ENCODE measurements around the gene FETUB. TPM values are rescaled to one million over a fixed set of nuclear protein-coding genes. Genes with fewer than 3 reads are reported as not detected.
A peak's percentile ranks its signal among the peaks of the same experiment; 100 is the strongest.

The FETUB gene
- total and polyA plus RNA-seq, 3 donors from 2014 or later: 0.79 to 2.4 TPM; not detected in 1

DNA sequence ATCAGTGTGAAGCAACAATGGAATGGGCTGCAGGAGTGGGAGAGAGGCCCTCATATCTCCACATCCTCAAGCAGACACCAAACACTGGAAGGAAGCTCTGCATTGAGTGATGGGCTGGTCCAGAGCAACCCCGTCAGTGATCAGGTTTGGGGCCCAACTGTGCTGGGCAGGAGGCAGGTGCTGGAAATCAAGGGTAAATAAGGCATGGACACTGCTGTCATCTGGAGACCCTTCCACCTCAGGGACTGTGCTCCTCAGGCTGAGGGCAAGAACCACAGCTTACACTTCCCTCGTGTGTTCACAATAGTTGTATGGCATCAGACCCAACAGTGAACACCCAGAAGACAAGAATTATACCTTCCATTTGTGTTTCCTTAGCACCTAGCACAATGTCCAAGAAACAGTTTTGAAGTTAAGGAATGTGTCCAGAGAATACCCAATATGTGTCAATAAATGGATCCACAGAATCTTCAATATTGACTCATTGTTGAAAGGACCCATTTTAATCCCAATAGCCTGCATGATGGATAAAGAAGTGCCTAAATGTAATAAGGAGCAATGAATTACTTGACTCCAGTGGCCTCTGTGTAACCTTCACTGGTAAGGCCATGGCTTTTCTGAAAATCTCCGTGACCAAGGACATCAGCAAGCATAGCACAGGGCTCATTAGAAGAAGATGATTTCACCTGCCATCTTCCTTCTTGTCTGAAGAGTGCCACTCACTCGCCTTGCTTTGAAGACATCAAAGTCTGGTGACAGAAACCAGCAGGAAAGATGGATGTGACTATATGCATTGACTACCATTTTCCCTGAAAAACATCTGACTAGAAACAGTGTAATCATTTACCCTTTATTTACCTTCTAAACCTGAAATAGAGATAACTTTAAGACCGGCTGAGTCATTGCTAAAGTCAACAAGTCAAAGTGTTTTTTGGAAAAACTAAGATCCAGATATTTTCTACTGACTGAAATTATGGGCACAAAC lies 34.3 kb upstream of the FETUB start:
- intact Hi-C loops (cut with DNase I; ENCODE audit: low total_unique reads): no loop called here
- no peaks in the 10 kb centered on the region for H3K9me3 ChIP-seq
- no peak for TF ChIP-seq POLR2A (IDR thresholded peaks at IDR 0.05)
- TF ChIP-seq, protein P1, sequence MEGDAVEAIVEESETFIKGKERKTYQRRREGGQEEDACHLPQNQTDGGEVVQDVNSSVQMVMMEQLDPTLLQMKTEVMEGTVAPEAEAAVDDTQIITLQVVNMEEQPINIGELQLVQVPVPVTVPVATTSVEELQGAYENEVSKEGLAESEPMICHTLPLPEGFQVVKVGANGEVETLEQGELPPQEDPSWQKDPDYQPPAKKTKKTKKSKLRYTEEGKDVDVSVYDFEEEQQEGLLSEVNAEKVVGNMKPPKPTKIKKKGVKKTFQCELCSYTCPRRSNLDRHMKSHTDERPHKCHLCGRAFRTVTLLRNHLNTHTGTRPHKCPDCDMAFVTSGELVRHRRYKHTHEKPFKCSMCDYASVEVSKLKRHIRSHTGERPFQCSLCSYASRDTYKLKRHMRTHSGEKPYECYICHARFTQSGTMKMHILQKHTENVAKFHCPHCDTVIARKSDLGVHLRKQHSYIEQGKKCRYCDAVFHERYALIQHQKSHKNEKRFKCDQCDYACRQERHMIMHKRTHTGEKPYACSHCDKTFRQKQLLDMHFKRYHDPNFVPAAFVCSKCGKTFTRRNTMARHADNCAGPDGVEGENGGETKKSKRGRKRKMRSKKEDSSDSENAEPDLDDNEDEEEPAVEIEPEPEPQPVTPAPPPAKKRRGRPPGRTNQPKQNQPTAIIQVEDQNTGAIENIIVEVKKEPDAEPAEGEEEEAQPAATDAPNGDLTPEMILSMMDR (IDR thresholded peaks at IDR 0.05): no peak
- no peak for DNase-seq
- H3K27me3 ChIP-seq: no peaks in the 10 kb centered on the region
- H3K36me3 ChIP-seq (ENCODE audit: low read depth, missing control alignments): no peaks in the 10 kb centered on the region
- 84 to 89% methylated on average over 5 of the region's 5 CpGs for WGBS, 2 donors
- no peaks in the 10 kb centered on the region for H3K4me1 ChIP-seq
- no peak overlapping the region for H3K27ac ChIP-seq
- no peak overlapping the region for H3K4me3 ChIP-seq

DNA sequence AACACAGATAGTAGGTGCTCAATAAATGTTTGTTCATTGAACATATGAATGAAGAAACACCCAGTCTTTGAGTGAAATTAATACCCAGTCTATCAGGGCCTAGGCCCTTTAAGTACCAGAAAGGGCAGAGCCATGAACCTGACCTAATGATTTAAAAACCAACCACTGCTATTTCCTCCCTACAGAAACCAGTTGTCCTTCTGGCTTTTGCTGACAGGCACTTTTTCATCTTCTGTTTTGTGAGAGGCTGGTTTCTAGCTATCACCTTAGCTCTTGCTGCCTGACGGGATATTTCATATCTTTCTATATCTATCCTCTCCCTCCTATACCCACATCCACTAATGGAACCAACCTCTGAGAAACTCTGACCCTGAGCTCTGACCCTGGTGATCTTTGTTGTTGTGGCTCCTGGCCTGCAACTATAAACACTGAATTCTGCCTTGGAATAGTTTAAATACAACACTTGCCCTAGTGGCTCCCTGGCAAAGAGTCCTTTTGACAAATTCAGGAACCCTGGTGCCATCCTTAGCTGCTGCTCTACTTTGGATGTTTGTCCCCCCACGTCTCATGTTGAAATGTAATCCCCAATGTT lies 31.5 kb upstream of the FETUB start:
- H3K27ac ChIP-seq: no peak overlapping the region
- DNase-seq: no peak
- intact Hi-C loops (cut with DNase I; ENCODE audit: low total_unique reads): no loop called here
- no peak overlapping the region for H3K4me3 ChIP-seq
- H3K9me3 ChIP-seq: no peaks in the 10 kb centered on the region
- H3K36me3 ChIP-seq (ENCODE audit: low read depth, missing control alignments): no peaks in the 10 kb centered on the region
- WGBS, 2 donors: 87 to 88% methylated on average over 2 of the region's 2 CpGs
- no peaks in the 10 kb centered on the region for H3K27me3 ChIP-seq
- no peaks in the 10 kb centered on the region for H3K4me1 ChIP-seq
- TF ChIP-seq POLR2A (IDR thresholded peaks at IDR 0.05): no peak
- TF ChIP-seq, protein P1 (IDR thresholded peaks at IDR 0.05): no peak

DNA sequence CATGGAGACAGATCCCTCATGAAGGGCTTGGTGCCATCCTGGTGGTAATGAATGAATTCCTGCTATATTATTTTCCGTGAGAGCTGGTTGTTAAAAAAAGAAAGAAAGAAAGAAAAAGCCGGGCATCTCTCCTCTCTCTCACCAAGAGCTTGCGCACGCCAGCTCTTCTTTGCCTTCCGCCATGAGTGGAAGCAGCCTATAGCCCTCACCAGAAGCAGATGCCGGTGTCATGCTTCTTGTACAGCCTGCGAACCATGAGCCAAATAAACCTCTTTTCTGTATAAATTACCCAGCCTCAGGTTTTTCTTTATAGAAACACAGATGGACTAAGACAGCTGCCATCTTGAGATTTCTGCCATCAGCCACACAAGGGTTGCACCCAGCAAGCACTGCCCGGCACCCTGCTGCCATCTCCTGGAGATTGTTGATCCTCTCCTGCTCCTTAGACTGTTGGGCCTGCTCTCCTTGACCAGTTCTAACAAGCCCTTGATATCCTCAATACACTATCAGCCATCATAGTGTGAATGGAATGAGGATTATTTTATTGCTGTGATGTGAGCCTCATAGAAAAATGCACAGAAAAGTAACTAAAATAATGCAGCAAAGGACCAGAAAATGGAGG lies 30.8 kb upstream of the FETUB start:
- Histone ChIP-seq H3K4me1 (no peaks in the 10 kb centered on the region), H3K36me3 (ENCODE audit: low read depth, missing control alignments) (no peaks in the 10 kb centered on the region), H3K27ac (no peak overlapping the region), H3K27me3 (no peaks in the 10 kb centered on the region), H3K9me3 (no peaks in the 10 kb centered on the region), H3K4me3 (no peak overlapping the region)
- TF ChIP-seq POLR2A (IDR thresholded peaks at IDR 0.05): no peak
- TF ChIP-seq, protein P1 (IDR thresholded peaks at IDR 0.05): no peak
- intact Hi-C loops (cut with DNase I; ENCODE audit: low total_unique reads): no loop called here
- 89 to 94% methylated on average over 8 of the region's 8 CpGs for WGBS, 2 donors
- peak; percentile 26 for DNase-seq

DNA sequence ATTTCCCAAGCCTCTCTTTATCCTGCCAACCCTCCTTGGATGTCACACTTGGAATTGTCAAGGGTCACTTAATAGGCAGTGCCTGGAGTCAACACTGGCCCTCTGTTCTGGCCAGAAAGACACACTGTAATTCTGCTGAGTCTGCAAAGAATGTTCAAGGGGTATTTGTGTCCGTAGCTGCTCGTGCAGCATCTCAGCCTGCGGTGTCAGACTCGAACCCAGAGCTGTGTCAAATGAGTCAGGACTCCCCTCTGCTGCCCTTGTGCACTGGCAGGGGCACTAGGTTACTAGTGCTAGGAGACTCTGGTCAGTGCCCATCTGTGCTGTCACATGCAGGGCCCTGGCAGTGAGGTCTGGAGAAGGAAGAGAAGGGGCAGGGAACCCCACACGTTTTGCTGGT lies 28.1 kb upstream of the FETUB start:
- WGBS, 2 donors: 55 to 76% methylated on average over 3 to 5 of the region's 5 CpGs
- intact Hi-C loops (cut with DNase I; ENCODE audit: low total_unique reads): loop anchor here (10.0 kb wide), 1 partner anchor 213 kb away; no protein-coding TSS in a partner anchor

More for the DNA sequence above, 28.1 kb upstream of the FETUB start:
- H3K4me3 ChIP-seq: no peak overlapping the region
- H3K4me1 ChIP-seq: no peaks in the 10 kb centered on the region
- H3K36me3 ChIP-seq (ENCODE audit: low read depth, missing control alignments): no peaks in the 10 kb centered on the region
- no peak overlapping the region for H3K27ac ChIP-seq
- DNase-seq: no peak
- H3K9me3 ChIP-seq: no peaks in the 10 kb centered on the region
- no peaks in the 10 kb centered on the region for H3K27me3 ChIP-seq
- TF ChIP-seq, protein P1 (IDR thresholded peaks at IDR 0.05): no peak
- no peak for TF ChIP-seq POLR2A (IDR thresholded peaks at IDR 0.05)

Data from testis (tissue), 3 donors.